Skeletal muscle satellite cell (primary cell): ENCODE results near the gene ANKS4B.
A peak's percentile ranks its signal among the peaks of the same experiment; 100 is the strongest.
"Not testable (repeated sequence)": the region's sequence is repeated elsewhere in the genome, so short reads cannot be mapped to it uniquely, and the experiment has no call there.

ENCODE experiments used
- H3K27me3 ChIP-seq: 2 replicates; pipeline ENCODE4 v1.7.0; 2013; ENCODE audit warnings: low read length; ENCODE audit not compliant: control insufficient read depth, insufficient read depth
- H3K36me3 ChIP-seq: 2 replicates; pipeline ENCODE4 v1.7.0; 2013; ENCODE audit warnings: mild to moderate bottlenecking, control low read depth, low read length; ENCODE audit not compliant: insufficient read depth
- H3K4me1 ChIP-seq: 2 replicates; pipeline ENCODE4 v1.7.0; 2013; ENCODE audit warnings: low read length; ENCODE audit not compliant: control insufficient read depth, insufficient read depth
- H3K4me2 ChIP-seq: 2 replicates; pipeline ENCODE4 v1.7.0; 2013; ENCODE audit warnings: mild to moderate bottlenecking, low read length
- H3K4me3 ChIP-seq: 2 replicates; pipeline ENCODE4 v1.7.0; 2013; ENCODE audit warnings: low read length
- H3K9ac ChIP-seq: 2 replicates; pipeline ENCODE4 v1.7.0; 2013; ENCODE audit warnings: mild to moderate bottlenecking, low read depth, low read length, moderate library complexity
- H3K9me3 ChIP-seq: replicated peaks from 2 replicates; pipeline ENCODE4 v1.7.0; 2013; ENCODE audit warnings: mild to moderate bottlenecking, control low read depth, low read length

Gene ANKS4B

DNA sequence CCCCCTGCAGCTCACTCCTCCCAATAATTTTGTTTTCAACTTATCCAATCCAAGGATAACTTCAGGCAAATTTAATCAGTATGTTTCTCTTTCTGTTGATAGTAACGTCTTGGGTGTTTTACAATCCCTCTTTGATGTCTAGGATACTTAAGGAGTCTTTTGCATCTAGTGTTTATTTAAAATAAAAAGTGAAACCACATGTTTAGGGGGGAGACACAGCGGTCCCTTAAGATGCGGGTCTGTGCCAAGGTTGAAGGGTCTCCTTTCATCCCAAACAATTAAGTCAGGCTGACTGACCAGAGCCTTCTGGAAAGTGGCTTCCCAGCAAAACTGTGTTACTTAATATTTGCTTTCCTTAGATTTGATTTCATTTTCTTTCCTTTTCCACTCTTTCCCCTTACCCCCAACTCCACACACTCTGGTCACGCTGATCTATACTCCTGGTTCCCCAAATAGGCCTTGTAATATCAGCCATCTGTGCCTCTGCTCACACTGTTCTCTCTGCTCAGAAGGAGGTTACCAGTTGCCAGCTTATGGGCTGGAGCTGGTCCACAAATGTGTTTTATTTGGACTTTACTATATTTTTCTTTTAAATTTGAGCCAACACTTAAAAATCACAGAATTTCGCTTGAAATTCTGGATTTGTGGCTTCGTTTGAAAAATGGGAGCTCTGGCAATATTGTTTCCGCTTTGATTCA is 11.2 kb downstream of the ANKS4B start:
- Histone ChIP-seq H3K9me3 (no peaks in the 10 kb centered on the region), H3K9ac (no peak overlapping the region), H3K4me2 (no peak overlapping the region), H3K4me1 (no peaks in the 10 kb centered on the region), H3K36me3 (no peaks in the 10 kb centered on the region), H3K4me3 (no peak overlapping the region), H3K27me3 (peaks cover 39% of the 10 kb centered on the region)

DNA sequence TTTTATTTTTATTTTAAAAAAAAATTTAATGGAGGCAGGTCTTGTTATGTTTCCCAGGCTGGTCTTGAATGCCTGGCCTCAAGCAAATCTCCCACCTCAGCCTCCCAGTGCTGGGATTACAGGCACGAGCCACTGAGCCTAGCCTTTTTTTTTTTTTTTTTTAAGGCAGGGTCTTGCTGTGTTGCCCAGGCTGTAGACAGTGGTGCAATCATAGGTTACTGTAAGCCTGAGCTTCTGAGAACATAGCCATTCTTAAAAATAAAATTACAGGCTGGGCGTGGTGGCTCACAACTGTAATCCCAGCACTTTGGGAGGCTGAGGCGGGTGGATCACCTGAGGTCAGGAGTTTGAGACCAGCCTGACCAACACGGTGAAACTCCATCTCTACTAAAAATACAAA is 14.7 kb downstream of the ANKS4B start:
- H3K9me3 ChIP-seq, H3K36me3 ChIP-seq, H3K4me3 ChIP-seq, H3K4me2 ChIP-seq, H3K4me1 ChIP-seq, H3K9ac ChIP-seq: not testable (repeated sequence)
- peaks cover 56% of the 10 kb centered on the region for H3K27me3 ChIP-seq

DNA sequence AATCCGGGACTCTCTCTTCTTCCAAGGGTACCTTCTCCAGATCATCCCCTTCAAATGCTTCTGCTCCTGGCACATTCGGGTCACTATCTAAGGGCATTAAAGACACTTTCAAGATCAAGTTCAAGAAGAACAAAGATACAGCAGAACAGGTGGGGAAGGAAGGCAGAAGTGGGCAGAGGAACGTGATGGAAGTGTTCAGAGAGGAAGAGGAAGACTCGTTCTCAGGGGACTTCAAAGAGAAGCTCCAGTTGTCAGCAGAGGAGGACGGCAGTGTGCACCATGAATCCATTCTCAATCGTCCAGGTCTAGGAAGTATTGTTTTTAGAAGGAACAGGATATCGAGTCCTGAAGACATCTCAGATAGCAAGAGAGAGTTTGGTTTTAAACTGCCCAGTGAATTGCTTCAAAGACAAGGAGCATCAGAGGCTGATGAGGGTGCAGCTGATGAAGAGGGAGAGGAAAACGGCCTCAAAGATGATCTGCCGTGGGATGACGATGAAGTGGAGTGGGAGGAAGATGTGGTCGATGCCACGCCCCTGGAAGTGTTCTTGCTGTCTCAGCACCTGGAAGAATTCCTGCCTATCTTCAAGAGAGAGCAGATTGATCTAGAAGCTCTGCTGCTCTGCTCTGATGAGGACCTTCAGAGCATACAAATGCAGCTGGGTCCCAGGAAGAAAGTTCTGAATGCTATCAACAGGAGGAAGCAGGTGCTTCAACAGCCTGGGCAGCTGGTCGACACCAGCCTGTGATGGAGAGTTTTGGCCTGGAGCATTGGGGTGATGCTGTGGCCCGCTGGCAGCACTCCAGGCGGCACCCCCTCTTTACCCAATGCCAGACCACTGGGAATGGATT is 16.8 kb downstream of the ANKS4B start:
- H3K9me3 ChIP-seq: no peaks in the 10 kb centered on the region
- H3K4me1 ChIP-seq: no peaks in the 10 kb centered on the region
- no peak overlapping the region for H3K4me3 ChIP-seq
- no peak overlapping the region for H3K9ac ChIP-seq
- H3K27me3 ChIP-seq: peaks cover 64% of the 10 kb centered on the region
- no peaks in the 10 kb centered on the region for H3K36me3 ChIP-seq
- no peak overlapping the region for H3K4me2 ChIP-seq

DNA sequence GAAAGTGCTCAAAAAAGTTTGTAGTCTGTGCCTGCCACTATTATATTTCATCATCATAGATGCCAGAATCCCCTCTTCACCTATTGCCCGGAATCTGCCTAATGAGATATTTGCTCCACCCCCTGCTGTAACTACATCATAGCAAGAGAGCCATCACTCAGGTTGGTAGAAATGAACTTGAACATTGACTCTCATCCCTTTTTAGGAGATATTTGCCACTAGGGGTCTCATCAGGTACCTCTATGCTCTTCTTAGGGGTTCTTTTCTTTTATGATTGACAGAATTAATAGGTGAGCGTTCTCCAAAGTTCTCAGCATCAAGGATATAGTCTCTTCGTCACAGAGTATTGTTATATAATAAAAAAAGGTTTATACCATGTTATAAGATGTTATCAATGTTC is 20.0 kb downstream of the ANKS4B start:
- Histone ChIP-seq H3K4me2 (no peak overlapping the region), H3K4me3 (no peak overlapping the region), H3K36me3 (no peaks in the 10 kb centered on the region), H3K9ac (no peak overlapping the region), H3K9me3 (no peaks in the 10 kb centered on the region), H3K4me1 (no peaks in the 10 kb centered on the region), H3K27me3 (peaks cover 74% of the 10 kb centered on the region)

DNA sequence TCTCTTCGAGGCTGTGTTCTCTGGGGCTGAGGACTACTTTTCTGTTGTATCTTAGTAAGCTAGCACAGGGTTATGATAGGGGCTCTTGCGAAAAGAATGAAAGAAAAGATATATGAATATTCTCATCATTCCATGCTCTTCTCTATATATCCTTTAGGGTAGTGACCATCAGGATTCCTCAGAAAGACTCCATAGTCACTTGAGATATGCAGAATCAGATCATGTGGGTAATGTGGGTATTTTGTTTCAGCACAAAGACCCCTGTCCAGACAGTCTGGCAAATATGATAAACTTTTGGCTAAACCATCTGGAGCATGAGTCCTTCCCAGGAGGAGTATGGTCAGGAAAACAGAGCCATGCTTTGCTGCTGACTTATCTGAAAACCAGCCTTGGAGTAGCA is 23.1 kb downstream of the ANKS4B start:
- Histone ChIP-seq H3K4me2 (no peak overlapping the region), H3K4me1 (peaks cover 9% of the 10 kb centered on the region), H3K36me3 (no peaks in the 10 kb centered on the region), H3K9ac (no peak overlapping the region), H3K4me3 (no peak overlapping the region), H3K9me3 (no peaks in the 10 kb centered on the region), H3K27me3 (peaks cover 63% of the 10 kb centered on the region)

DNA sequence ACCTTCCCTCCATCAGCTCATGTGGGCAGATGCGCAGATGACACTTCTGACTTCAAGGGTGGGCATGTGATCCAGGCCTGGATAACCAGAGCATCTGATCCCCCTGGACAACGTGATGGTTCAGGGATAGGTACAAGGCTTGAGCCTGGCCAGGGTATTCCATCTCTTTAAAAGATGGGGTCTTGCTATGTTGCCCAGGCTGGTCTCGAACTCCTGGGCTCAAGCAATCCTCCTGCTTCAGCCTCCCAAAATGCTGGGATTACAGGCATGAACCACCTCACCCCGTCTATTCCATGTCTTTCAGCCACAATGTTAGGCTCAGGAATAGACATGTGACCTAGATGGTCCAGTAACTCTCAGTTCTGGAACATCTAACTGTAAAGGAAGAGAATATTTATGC is 23.8 kb downstream of the ANKS4B start:
- Histone ChIP-seq H3K36me3 (no peaks in the 10 kb centered on the region), H3K27me3 (peaks cover 64% of the 10 kb centered on the region), H3K9ac (no peak overlapping the region), H3K4me3 (no peak overlapping the region), H3K4me2 (no peak overlapping the region), H3K9me3 (no peaks in the 10 kb centered on the region), H3K4me1 (peaks cover 9% of the 10 kb centered on the region)

DNA sequence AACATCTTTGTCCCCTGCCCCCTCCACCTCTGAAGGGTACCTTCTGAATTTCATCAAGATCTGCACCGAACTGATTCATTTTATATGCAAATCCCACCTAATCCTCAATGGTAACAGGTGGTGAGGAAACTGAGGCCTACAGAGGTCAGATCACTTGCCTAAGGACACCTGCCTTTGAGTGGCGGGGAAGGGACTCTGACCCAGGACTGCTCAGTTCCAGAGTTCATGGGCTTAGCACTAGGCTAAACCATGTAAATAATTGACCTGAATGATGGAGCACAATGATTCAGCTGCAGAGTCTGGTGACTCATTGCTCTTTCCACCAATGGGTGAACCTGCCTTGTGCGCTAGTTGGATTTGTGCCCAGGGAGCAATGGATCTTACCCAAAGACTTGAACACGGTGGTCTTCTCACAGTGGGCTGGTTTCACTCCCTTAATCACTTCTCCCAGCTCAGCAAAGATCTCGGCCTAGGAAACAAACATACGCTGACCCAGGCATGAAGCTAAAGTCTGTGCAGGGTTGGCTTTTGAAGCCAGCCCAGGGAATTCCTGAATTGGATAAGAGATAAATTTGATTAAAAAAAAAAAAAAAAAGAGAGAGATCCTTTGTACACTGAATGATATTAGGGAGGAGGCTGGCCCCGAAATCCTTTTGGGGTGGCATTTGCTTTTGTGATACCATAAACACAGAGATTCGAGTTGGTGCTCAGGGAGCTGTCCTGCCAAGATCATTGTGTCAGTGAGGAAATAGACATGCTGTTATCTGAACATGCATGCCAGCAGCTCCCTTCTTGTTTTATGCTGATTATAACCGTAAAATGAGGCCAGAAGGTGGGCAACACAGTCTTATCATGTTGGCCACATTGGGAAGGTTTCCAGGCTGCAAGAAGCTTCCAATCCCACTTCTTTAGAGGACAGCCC is 27.6 kb downstream of the ANKS4B start:
- Histone ChIP-seq H3K4me1 (peaks cover 36% of the 10 kb centered on the region), H3K27me3 (peaks cover 34% of the 10 kb centered on the region), H3K9ac (no peak overlapping the region), H3K9me3 (no peaks in the 10 kb centered on the region), H3K4me2 (peak overlapping the region; percentile 48), H3K36me3 (no peaks in the 10 kb centered on the region), H3K4me3 (no peak overlapping the region)

DNA sequence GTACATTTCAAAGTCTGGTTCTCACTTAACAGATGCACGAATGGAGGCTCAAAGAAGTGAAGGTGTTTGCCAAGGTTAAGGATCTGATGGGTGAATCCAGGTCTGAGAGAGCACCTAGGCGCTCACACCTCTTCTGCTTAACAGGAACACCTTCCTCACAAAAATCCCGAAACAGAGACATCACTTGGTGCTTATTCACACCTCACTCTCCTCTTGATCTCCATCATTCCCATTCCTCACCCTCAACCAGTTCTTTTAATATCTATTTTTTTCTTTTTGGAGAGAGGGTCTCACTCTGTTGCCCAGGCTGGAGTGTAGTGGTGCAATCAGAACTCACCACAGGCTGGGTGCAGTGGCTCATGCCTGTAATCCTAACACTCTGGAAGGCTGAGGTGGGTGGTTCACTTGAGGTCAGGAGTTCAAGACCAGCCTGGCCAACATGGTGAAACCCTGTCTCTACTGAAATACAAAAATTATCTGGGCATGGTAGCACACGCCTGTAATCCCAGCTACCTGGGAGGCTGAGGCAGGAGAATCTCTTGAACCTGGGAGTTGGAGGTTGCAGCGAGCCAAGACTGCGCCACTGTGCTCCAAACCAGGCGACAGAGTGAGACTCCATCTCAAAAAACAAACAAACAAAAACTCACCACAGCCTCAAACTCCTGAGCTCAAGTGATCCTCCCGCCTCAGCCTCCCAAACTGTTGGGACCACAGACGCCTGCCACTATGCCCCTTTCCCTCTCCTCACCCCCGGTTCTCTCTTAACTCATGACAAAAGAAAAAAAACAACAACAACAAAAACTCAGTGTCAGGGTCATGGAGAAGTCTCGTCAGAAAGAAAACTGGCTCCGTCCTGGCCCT is 29.5 kb downstream of the ANKS4B start:
- Histone ChIP-seq H3K4me3 (no peak overlapping the region), H3K4me2 (no peak overlapping the region), H3K27me3 (peaks cover 21% of the 10 kb centered on the region), H3K9ac (no peak overlapping the region), H3K36me3 (no peaks in the 10 kb centered on the region), H3K4me1 (peaks cover 36% of the 10 kb centered on the region), H3K9me3 (no peaks in the 10 kb centered on the region)

DNA sequence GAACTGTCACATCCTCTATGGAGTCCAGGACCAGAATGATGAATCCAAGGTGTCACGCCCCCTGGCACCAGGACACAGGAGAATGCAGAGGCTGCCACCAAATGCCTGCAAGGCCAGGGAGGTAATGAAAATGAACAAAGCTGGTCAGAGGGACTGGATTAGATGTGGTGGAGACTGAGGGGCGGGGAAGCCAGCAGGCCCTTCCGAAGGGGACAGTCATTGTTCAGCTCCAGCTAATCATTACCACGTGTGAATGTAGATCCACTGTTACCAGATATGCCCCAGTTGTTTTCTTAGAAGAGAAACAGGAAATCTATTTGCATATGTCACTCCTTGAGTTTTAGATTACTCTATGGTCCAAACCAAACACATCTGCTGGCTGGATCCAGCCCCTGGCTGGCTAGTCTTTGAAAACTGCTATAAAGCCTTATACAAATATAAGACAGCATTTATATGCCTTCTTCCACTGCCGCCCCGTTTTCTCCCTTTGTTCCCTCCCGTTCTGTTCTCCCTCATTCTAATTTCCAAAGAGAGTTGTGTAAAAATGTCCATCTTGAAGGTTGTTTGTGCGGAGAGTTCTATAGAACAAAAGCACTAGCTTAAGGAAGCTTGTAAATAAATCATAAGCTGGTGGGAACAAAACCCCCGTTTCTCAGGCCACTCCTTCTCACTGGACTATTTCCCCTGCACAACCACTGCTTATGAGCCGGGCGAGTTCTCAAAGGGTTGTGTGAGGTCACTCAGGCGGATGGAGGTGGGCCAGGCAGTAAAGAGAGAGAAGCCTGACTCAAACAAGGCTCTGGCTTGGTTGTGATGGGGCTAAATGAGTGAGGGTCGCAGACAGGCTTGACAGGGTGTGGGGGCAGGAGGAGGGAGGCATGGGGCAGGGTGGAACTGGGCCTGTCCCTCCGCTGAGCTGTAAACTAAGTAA is 30.4 kb downstream of the ANKS4B start:
- Histone ChIP-seq H3K9ac (no peak overlapping the region), H3K27me3 (peaks cover 13% of the 10 kb centered on the region)

DNA sequence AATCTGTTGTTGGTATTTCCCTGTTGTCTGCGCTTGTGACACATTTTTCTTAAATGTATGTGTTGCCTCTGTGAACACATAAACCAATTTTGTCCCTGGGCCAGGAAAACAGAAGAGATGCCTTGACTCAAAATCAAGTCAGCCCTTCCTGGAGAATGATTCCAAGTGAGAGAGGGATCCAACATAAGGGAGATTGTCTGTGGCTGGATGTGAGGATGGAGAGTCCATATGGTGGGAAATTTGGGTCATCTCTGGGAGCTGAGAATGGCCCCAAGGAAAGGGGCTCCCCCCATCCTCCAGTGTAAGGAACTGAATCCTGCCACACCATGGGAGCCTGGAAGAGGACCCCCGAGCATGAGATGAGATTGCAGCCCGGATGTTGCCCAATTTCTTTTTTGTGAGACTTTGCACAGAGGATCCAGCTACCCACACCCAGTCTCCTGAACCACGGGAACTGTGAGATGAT is 31.1 kb downstream of the ANKS4B start:
- H3K9ac ChIP-seq: no peak overlapping the region
- H3K27me3 ChIP-seq: peaks cover 10% of the 10 kb centered on the region
- H3K9me3 ChIP-seq: no peaks in the 10 kb centered on the region
- H3K4me2 ChIP-seq: no peak overlapping the region
- H3K4me3 ChIP-seq: no peak overlapping the region
- H3K4me1 ChIP-seq: peaks cover 36% of the 10 kb centered on the region
- no peaks in the 10 kb centered on the region for H3K36me3 ChIP-seq

More for the DNA sequence above, 30.4 kb downstream of the ANKS4B start:
- Histone ChIP-seq H3K4me3 (no peak overlapping the region), H3K4me1 (peaks cover 36% of the 10 kb centered on the region), H3K36me3 (no peaks in the 10 kb centered on the region), H3K9me3 (no peaks in the 10 kb centered on the region), H3K4me2 (no peak overlapping the region)
